ENCODE data around the gene AIG1. TPM values are rescaled to one million over a fixed set of nuclear protein-coding genes. Genes with fewer than 3 reads are reported as not detected.
"Not testable (repeated sequence)": the region's sequence is repeated elsewhere in the genome, so short reads cannot be mapped to it uniquely, and the experiment has no call there.

Gene AIG1
- total RNA-seq, 1 experiment from 2014 or later = 63.6 TPM

- no peak for DNase-seq (ENCODE audit: low spot score)
These were observed 67.4 kb downstream of the AIG1 start for GRCh38 chr6:143127941-143128680.

GRCh38 chr6:143128681-143129015 is 68.0 kb downstream of the AIG1 start:
- DNase-seq (ENCODE audit: low spot score) = no peak

GRCh38 chr6:143130928-143131327 is 70.2 kb downstream of the AIG1 start:
- DNase-seq (ENCODE audit: low spot score) = no peak

GRCh38 chr6:143135325-143135724 is 74.6 kb downstream of the AIG1 start:
- DNase-seq (ENCODE audit: low spot score) = no peak

- no peak for DNase-seq (ENCODE audit: low spot score)
These were observed 75.3 kb downstream of the AIG1 start for GRCh38 chr6:143135797-143136561.

GRCh38 chr6:143136647-143137046 is 76.0 kb downstream of the AIG1 start:
- no peak for DNase-seq (ENCODE audit: low spot score)

GRCh38 chr6:143139239-143139784 is 78.6 kb downstream of the AIG1 start:
- no peak for DNase-seq (ENCODE audit: low spot score)

GRCh38 chr6:143139884-143140283 is 79.2 kb downstream of the AIG1 start:
- not testable (repeated sequence) for DNase-seq (ENCODE audit: low spot score)

- no peak for DNase-seq (ENCODE audit: low spot score)
These were observed 80.1 kb downstream of the AIG1 start for GRCh38 chr6:143140767-143141166.

GRCh38 chr6:143141442-143141841 is 80.8 kb downstream of the AIG1 start:
- DNase-seq (ENCODE audit: low spot score) = no peak

- no peak for DNase-seq (ENCODE audit: low spot score)
These were observed 85.6 kb downstream of the AIG1 start for GRCh38 chr6:143146186-143146851.

- no peak for DNase-seq (ENCODE audit: low spot score)
These were observed 89.1 kb downstream of the AIG1 start for GRCh38 chr6:143149771-143150170.

GRCh38 chr6:143150281-143150680 is 89.6 kb downstream of the AIG1 start:
- DNase-seq (ENCODE audit: low spot score) = no peak

GRCh38 chr6:143151381-143151780 is 90.7 kb downstream of the AIG1 start:
- DNase-seq (ENCODE audit: low spot score) = no peak

- DNase-seq (ENCODE audit: low spot score) = no peak
These were observed 95.0 kb downstream of the AIG1 start for GRCh38 chr6:143155681-143156080.

- DNase-seq (ENCODE audit: low spot score) = peak; percentile 9
These were observed 96.4 kb downstream of the AIG1 start for GRCh38 chr6:143157131-143157530.

GRCh38 chr6:143158113-143158581 is 97.5 kb downstream of the AIG1 start:
- no peak for DNase-seq (ENCODE audit: low spot score)

GRCh38 chr6:143159001-143159400 is 98.3 kb downstream of the AIG1 start:
- DNase-seq (ENCODE audit: low spot score) = no peak

- DNase-seq (ENCODE audit: low spot score) = no peak
These were observed 99.3 kb downstream of the AIG1 start for GRCh38 chr6:143160015-143160414.

- DNase-seq (ENCODE audit: low spot score) = no peak
These were observed 99.9 kb downstream of the AIG1 start for GRCh38 chr6:143160439-143161220.

GRCh38 chr6:143163621-143164020 is 102.9 kb downstream of the AIG1 start:
- DNase-seq (ENCODE audit: low spot score) = no peak

Measured in H4 (cell line).